NB4 (cell line): ENCODE data around the gene TBC1D9B.

ENCODE experiments used
- CTCF ChIP-seq: IDR thresholded peaks from one replicate; pipeline ENCODE4 v1.5.1; 2012; ENCODE audit warnings: low read depth, low read length
- MYC ChIP-seq: IDR thresholded peaks from 2 replicates; pipeline ENCODE4 v1.6.1; 2011; ENCODE audit warnings: low read depth, low read length
- POLR2A ChIP-seq: IDR thresholded peaks from 2 replicates; pipeline ENCODE4 v1.6.1; 2011; ENCODE audit warnings: mild to moderate bottlenecking; ENCODE audit not compliant: insufficient read length; ENCODE audit errors: extremely low read depth
- TF ChIP-seq, protein P1 (sequence below): IDR thresholded peaks from 2 replicates; pipeline ENCODE4 v1.6.1; 2011; ENCODE audit warnings: low read depth, low read length

DNA sequence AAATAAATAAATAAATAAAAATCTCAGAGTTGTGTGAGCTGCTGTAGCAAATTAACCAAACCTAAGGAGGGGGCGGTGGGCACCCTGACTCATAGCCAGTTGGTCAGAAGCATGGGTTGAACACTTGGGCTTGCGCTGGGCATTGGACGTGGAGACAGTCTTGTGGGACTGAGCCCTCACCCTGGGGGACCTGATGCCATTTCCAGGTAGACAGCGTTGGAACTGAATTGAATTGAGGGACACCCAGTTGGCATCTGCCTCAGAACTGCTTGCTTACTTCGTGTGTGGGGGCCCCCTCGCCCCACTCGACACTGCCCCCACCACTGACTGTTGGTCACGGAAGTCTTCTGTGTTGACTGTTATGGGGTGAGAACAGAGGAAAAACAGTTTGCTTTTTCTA is 19.0 kb upstream of the TBC1D9B start:
- no peak for TF ChIP-seq POLR2A
- no peak for TF ChIP-seq CTCF
- TF ChIP-seq, protein P1, sequence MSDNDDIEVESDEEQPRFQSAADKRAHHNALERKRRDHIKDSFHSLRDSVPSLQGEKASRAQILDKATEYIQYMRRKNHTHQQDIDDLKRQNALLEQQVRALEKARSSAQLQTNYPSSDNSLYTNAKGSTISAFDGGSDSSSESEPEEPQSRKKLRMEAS: no peak
- TF ChIP-seq MYC: no peak
